HCT116 (cell line): Measurements from ENCODE around the gene DOCK9.

Experiments
- CTCF ChIP-seq, 3 experiments: fragments of 200-600 bp in 1 of 3; sonication (generic) in 1 of 3; IDR thresholded peaks in 2 of 3; conservative IDR thresholded peaks in 1 of 3; 2 replicates each; pipeline ENCODE4 v1.5.1; 2012 to 2017; ENCODE audit warnings: low read depth in 2 of 3, low read length in 2 of 3, antibody characterized with exemption in 1 of 3, borderline replicate concordance in 1 of 3, control low read depth in 1 of 3, mild to moderate bottlenecking in 1 of 3, mixed read lengths in 1 of 3, mixed run types in 1 of 3, moderate library complexity in 1 of 3; ENCODE audit not compliant: insufficient read depth in 1 of 3
- EGR1 ChIP-seq: IDR thresholded peaks from 2 replicates; pipeline ENCODE4 v1.6.1; 2012; ENCODE audit warnings: low read depth
- EZH2phosphoT487 ChIP-seq: fragments of 200-600 bp; IDR thresholded peaks from 2 replicates; pipeline ENCODE4 v1.6.1; 2018; ENCODE audit warnings: antibody characterized with exemption, borderline replicate concordance
- POLR2A ChIP-seq: IDR thresholded peaks from 2 replicates; pipeline ENCODE4 v1.7.0; 2011; ENCODE audit warnings: borderline replicate concordance; ENCODE audit not compliant: insufficient read depth, insufficient read length; ENCODE audit errors: extremely low read depth
- POLR2AphosphoS5 ChIP-seq: IDR thresholded peaks from 2 replicates; pipeline ENCODE4 v1.6.1; 2011; ENCODE audit warnings: mild to moderate bottlenecking, low read depth, low read length, moderate library complexity
- REST ChIP-seq: IDR thresholded peaks from 2 replicates; pipeline ENCODE4 v1.6.1; 2012; ENCODE audit warnings: low read depth
- ZBTB33 ChIP-seq: IDR thresholded peaks from 2 replicates; pipeline ENCODE4 v1.6.1; 2011; ENCODE audit warnings: mild to moderate bottlenecking, low read length, moderate library complexity; ENCODE audit not compliant: insufficient replicate concordance; ENCODE audit errors: extremely low read depth
- ZNF274 ChIP-seq: fragments of 200-500 bp; sonication (Bioruptor generic); IDR thresholded peaks from 2 replicates; pipeline ENCODE4 v1.6.1; 2014; ENCODE audit warnings: mild to moderate bottlenecking, low read depth, low read length, inconsistent platforms

GRCh38 chr13:98998831-98999638 is 21.2 kb upstream of the DOCK9 start:
- TF ChIP-seq CTCF (IDR thresholded peaks at IDR 0.05 in 2 of 3, conservative IDR thresholded peaks at IDR 0.05 in 1 of 3; ENCODE audit: borderline replicate concordance in 1 of 3, insufficient read depth in 1 of 3, low read depth in 2 of 3, low read length in 2 of 3) (no peak), POLR2AphosphoS5 (no peak), ZBTB33 (no peak), REST (no peak), POLR2A (no peak), EZH2phosphoT487 (no peak), ZNF274 (no peak), EGR1 (no peak)
